HCT116 (cell line): ENCODE data around the gene CSGALNACT2. TPM values are rescaled to one million over a fixed set of nuclear protein-coding genes. Genes with fewer than 3 reads are reported as not detected.

ENCODE experiments used
- ATAC-seq: fragments of 200-7000 bp; cut with Tn5 transposase; 2 replicates; pipeline ENCODE4 v1.9.1; 2020; ENCODE audit warnings: mild to moderate bottlenecking, moderate library complexity
- BruUV-seq: library from RNA; stranded (reverse); fragments of 400-500 nt; replicated peaks from 2 replicates; lab custom pipeline; 2021; lab: Mats Ljungman, UMichigan
- CTCF ChIA-PET: fragments of 300-600 bp; sonication (Branson Sonifier 250); formaldehyde crosslinking; loops from one replicate; lab custom pipeline; 2021; ENCODE audit warnings: antibody characterized with exemption; lab: Charles Lee
- POLR2A ChIA-PET: fragments of 300-600, 350-600 bp; sonication (Branson Sonifier 250); formaldehyde crosslinking; loops from one replicate; lab custom pipeline; 2021; ENCODE audit warnings: antibody characterized with exemption; lab: Charles Lee
- RAD21 ChIA-PET, 2 experiments: fragments of 300-600 bp; sonication (Branson Sonifier 250); formaldehyde crosslinking; loops; one replicate each; lab custom pipeline; 2023; ENCODE audit warnings: low total read pairs in 2 of 2; ENCODE audit not compliant: uncharacterized antibody in 2 of 2, unreplicated experiment in 2 of 2, low non-redundant PET in 1 of 2; lab: Charles Lee
- DNase-seq: peaks from one replicate; pipeline ENCODE4 v3.0.0-alpha.2; 2010; ENCODE audit warnings: low read depth, low spot score
- H2AFZ ChIP-seq: fragments of 200-600 bp; shearing (Covaris generic), sonication (generic); 2 replicates; pipeline ENCODE4 v1.6.1; 2017; ENCODE audit warnings: low read depth, mixed run types, mixed read lengths, antibody characterized with exemption, low read length; ENCODE audit not compliant: poor library complexity, severe bottlenecking
- H3K27ac ChIP-seq: 2 replicates; pipeline ENCODE4 v1.5.1; 2012; ENCODE audit warnings: low read depth, low read length
- H3K27me3 ChIP-seq: fragments of 200-600 bp; sonication (generic); 2 replicates; pipeline ENCODE4 v1.6.1; 2016; ENCODE audit warnings: mixed run types, low read length, mixed read lengths; ENCODE audit not compliant: insufficient read depth
- H3K36me3 ChIP-seq, 2 experiments: fragments of 200-500 bp in 1 of 2; fragments of 200-600 bp in 1 of 2; sonication (Bioruptor generic) in 1 of 2; sonication (generic) in 1 of 2; 2 replicates each; pipeline versions ENCODE4 v1.5.1 to v1.6.1; 2014 to 2016; ENCODE audit warnings: low read length in 2 of 2, inconsistent platforms in 1 of 2, mixed read lengths in 1 of 2, mixed run types in 1 of 2; ENCODE audit not compliant: insufficient read depth in 2 of 2, control insufficient read depth in 1 of 2
- H3K4me1 ChIP-seq, 2 experiments: fragments of 200-600 bp in 1 of 2; sonication (generic) in 1 of 2; 2 replicates each; pipeline versions ENCODE4 v1.5.1 to v1.6.1; 2012 to 2017; ENCODE audit warnings: low read length in 2 of 2, inconsistent platforms in 1 of 2, mild to moderate bottlenecking in 1 of 2, mixed read lengths in 1 of 2, mixed run types in 1 of 2, moderate library complexity in 1 of 2; ENCODE audit not compliant: insufficient read depth in 2 of 2, control insufficient read depth in 1 of 2
- H3K4me2 ChIP-seq: fragments of 200-600 bp; sonication (generic); 2 replicates; pipeline ENCODE4 v1.6.1; 2017; ENCODE audit warnings: mixed run types, low read length, mixed read lengths
- H3K4me3 ChIP-seq, 2 experiments: fragments of 200-600 bp in 1 of 2; sonication (generic) in 1 of 2; replicated peaks in 1 of 2; 2 replicates each; pipeline ENCODE4 v1.5.1; 2011 to 2016; ENCODE audit warnings: low read length in 2 of 2, control low read depth in 1 of 2, low read depth in 1 of 2, mild to moderate bottlenecking in 1 of 2, mixed read lengths in 1 of 2, mixed run types in 1 of 2
- H3K79me2 ChIP-seq: fragments of 200-600 bp; sonication (generic); 2 replicates; pipeline ENCODE4 v1.6.1; 2017; ENCODE audit warnings: mild to moderate bottlenecking, mixed run types, low read length, moderate library complexity, mixed read lengths; ENCODE audit not compliant: insufficient read depth
- H3K9ac ChIP-seq: fragments of 200-600 bp; sonication (generic); 2 replicates; pipeline ENCODE4 v1.6.1; 2016; ENCODE audit warnings: low read length, mixed read lengths
- H3K9me2 ChIP-seq: fragments of 200-600 bp; sonication (generic), shearing (Covaris generic); 2 replicates; pipeline ENCODE4 v1.6.1; 2017; ENCODE audit warnings: mixed run types, mild to moderate bottlenecking, moderate library complexity; ENCODE audit not compliant: insufficient read depth
- H3K9me3 ChIP-seq, 2 experiments: fragments of 200-500 bp in 1 of 2; fragments of 200-600 bp in 1 of 2; sonication (Bioruptor generic) in 1 of 2; sonication (generic) in 1 of 2; 2 replicates each; pipeline ENCODE4 v1.6.1; 2014 to 2017; ENCODE audit warnings: low read length in 2 of 2, mixed read lengths in 2 of 2, inconsistent platforms in 1 of 2, low read depth in 1 of 2, mild to moderate bottlenecking in 1 of 2, mixed run types in 1 of 2, moderate library complexity in 1 of 2; ENCODE audit not compliant: control insufficient read depth in 1 of 2, insufficient read depth in 1 of 2
- H4K20me1 ChIP-seq: fragments of 200-600 bp; sonication (generic), shearing (Covaris generic); 2 replicates; pipeline ENCODE4 v1.6.1; 2017; ENCODE audit warnings: mixed run types, mild to moderate bottlenecking, moderate library complexity; ENCODE audit not compliant: insufficient read depth
- ATF3 ChIP-seq: IDR thresholded peaks from 2 replicates; pipeline ENCODE4 v1.6.1; 2012
- CEBPB ChIP-seq: IDR thresholded peaks from 2 replicates; pipeline ENCODE4 v1.6.1; 2012; ENCODE audit warnings: low read depth
- CTCF ChIP-seq, 3 experiments: fragments of 200-600 bp in 1 of 3; sonication (generic) in 1 of 3; IDR thresholded peaks in 2 of 3; conservative IDR thresholded peaks in 1 of 3; 2 replicates each; pipeline ENCODE4 v1.5.1; 2012 to 2017; ENCODE audit warnings: low read depth in 2 of 3, low read length in 2 of 3, antibody characterized with exemption in 1 of 3, borderline replicate concordance in 1 of 3, control low read depth in 1 of 3, mild to moderate bottlenecking in 1 of 3, mixed read lengths in 1 of 3, mixed run types in 1 of 3, moderate library complexity in 1 of 3; ENCODE audit not compliant: insufficient read depth in 1 of 3
- ELF1 ChIP-seq: IDR thresholded peaks from 2 replicates; pipeline ENCODE4 v1.6.1; 2012; ENCODE audit warnings: low read depth, borderline replicate concordance
- EZH2 ChIP-seq: fragments of 200-600 bp; sonication (generic); IDR thresholded peaks from 2 replicates; pipeline ENCODE4 v1.6.1; 2017; ENCODE audit warnings: antibody characterized with exemption, mixed run types
- EZH2phosphoT487 ChIP-seq: fragments of 200-600 bp; IDR thresholded peaks from 2 replicates; pipeline ENCODE4 v1.6.1; 2018; ENCODE audit warnings: antibody characterized with exemption, borderline replicate concordance
- POLR2AphosphoS5 ChIP-seq: IDR thresholded peaks from 2 replicates; pipeline ENCODE4 v1.6.1; 2011; ENCODE audit warnings: mild to moderate bottlenecking, low read depth, low read length, moderate library complexity
- RAD21 ChIP-seq: IDR thresholded peaks from 2 replicates; pipeline ENCODE4 v1.6.1; 2012; ENCODE audit warnings: low read depth, mild to moderate bottlenecking
- SP1 ChIP-seq: IDR thresholded peaks from 2 replicates; pipeline ENCODE4 v1.6.1; 2012; ENCODE audit warnings: low read depth
- SRF ChIP-seq: IDR thresholded peaks from 2 replicates; pipeline ENCODE4 v1.6.1; 2012; ENCODE audit warnings: low read depth
- ZFX ChIP-seq: fragments of 450-650 bp; IDR thresholded peaks from 2 replicates; pipeline ENCODE4 v1.6.1; 2017
- intact Hi-C: fragments of 100-400 bp; cut with micrococcal nuclease; formaldehyde crosslinking; loops from 2 replicates; pipeline ENCODE4 v1.10.0; 2022
- total RNA-seq: library from RNA; stranded (reverse); gene quantifications from one replicate; pipeline ENCODE4 v1.2.1, GENCODE V29; 2021; ENCODE audit not compliant: unreplicated experiment

Gene CSGALNACT2
- total RNA-seq, 1 experiment from 2014 or later = 9.9 TPM

DNA sequence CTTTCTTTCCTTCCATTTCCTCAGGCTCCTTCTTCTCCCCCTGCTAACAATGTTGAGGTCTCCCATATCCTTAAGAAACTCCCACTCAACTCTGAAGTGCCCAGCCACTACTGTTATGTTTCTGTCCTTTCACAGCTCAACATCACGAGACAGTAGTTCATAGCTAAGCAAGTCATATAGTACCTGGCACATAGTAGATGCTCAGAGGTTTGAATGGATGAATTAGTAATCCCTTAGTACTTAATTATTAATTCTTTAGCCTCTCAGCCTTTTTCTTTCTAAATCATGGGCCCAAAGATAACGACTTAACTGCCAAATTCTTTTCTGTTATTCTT is 22.6 kb downstream of the CSGALNACT2 start:
- intact Hi-C loops = no loop called here
- Histone ChIP-seq H3K27ac (no peak overlapping the region), H3K4me3 (no peak overlapping the region), H2AFZ (no peak overlapping the region), H3K9me3 (no peaks in the 10 kb centered on the region), H3K9ac (no peak overlapping the region), H3K36me3 (no peaks in the 10 kb centered on the region)
- no peak for ATAC-seq
- RAD21 ChIA-PET = no interaction called here
- TF ChIP-seq SRF (no peak), POLR2AphosphoS5 (no peak), ZFX (no peak), CTCF (IDR thresholded peaks at IDR 0.05 in 2 of 3, conservative IDR thresholded peaks at IDR 0.05 in 1 of 3; ENCODE audit: borderline replicate concordance in 1 of 3, insufficient read depth in 1 of 3, low read depth in 2 of 3, low read length in 2 of 3) (no peak), EZH2phosphoT487 (no peak), ATF3 (no peak), SP1 (no peak), EZH2 (no peak), CEBPB (no peak)
- TF ChIP-seq, all 23 proteins: peak for 0
- no TSS peak for BruUV-seq
- CTCF ChIA-PET = no interaction called here
- H4K20me1 ChIP-seq = no peaks in the 10 kb centered on the region
- POLR2A ChIA-PET = no interaction called here
- no peaks in the 10 kb centered on the region for H3K9me2 ChIP-seq
- H3K4me2 ChIP-seq = no peak overlapping the region
- no peaks in the 10 kb centered on the region for H3K27me3 ChIP-seq
- no peaks in the 10 kb centered on the region for H3K4me1 ChIP-seq
- 0 out of 2 replicates have a peak, but pooled peaks cover 3% of the 10 kb centered on the region for H3K79me2 ChIP-seq
- DNase-seq = no peak

DNA sequence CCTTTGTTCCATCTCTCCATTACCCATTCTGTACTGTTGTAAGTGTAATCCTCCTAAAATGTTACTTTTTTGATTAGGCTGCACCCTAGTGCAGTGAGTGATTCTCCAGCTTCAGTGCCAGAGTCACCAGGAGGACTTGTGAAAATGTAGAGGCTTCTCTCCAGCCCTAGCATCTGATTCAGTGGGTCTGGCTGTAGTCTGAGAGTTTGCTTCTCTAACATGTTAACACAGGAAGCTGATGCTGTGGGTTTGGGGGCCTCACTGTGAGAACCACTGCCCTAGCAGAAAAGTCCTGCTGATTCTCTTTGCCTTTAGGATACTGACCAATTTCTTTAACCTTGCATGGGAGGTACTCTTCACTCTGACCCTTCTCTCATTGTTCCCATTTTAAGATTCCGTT is 24.4 kb downstream of the CSGALNACT2 start:
- ChIA-PET CTCF (no interaction called here), POLR2A (no interaction called here), RAD21 (no interaction called here)
- H2AFZ ChIP-seq = no peak overlapping the region
- H3K4me1 ChIP-seq = peaks cover 0 to 3% of the 10 kb centered on the region in 2 experiments; a peak in 1 of 4 replicates
- no peaks in the 10 kb centered on the region for H3K36me3 ChIP-seq
- H3K9me2 ChIP-seq = no peaks in the 10 kb centered on the region
- H3K27me3 ChIP-seq = no peaks in the 10 kb centered on the region
- no peaks in the 10 kb centered on the region for H3K9me3 ChIP-seq
- intact Hi-C loops = no loop called here
- no TSS peak for BruUV-seq
- H3K9ac ChIP-seq = no peak overlapping the region
- TF ChIP-seq ELF1 (no peak), RAD21 (no peak)
- H4K20me1 ChIP-seq = no peaks in the 10 kb centered on the region
- no peak overlapping the region for H3K4me3 ChIP-seq
- H3K27ac ChIP-seq = no peak overlapping the region
- H3K79me2 ChIP-seq = no peaks in the 10 kb centered on the region
- no peak overlapping the region for H3K4me2 ChIP-seq
- ATAC-seq (no peak), DNase-seq (no peak)
